ENCODE data around the gene SYK.

- TF ChIP-seq CTCF (IDR thresholded peaks at IDR 0.05; ENCODE audit: borderline replicate concordance, extremely low read depth, low read length, poor library complexity, severe bottlenecking) (no peak), EZH2 (IDR thresholded peaks at IDR 0.05; ENCODE audit: borderline replicate concordance, low read depth, low read length, severe bottlenecking) (no peak)
These were observed 140.9 kb downstream of the SYK start for GRCh38 chr9:90942555-90942954.

All from DND-41 (cell line).